Thyroid gland (tissue), 4 donors: ENCODE data around the gene CNDP2.

Experiments
- POLR2A ChIP-seq, 2 donors: fragments of 450-650 bp; IDR thresholded peaks; one replicate each; pipeline ENCODE4 v1.6.1; 2017; ENCODE audit warnings: antibody characterized with exemption in 2 of 2, mild to moderate bottlenecking in 2 of 2, moderate library complexity in 1 of 2
- TF ChIP-seq, protein P1 (sequence below), 6 experiments: fragments of 200-600 bp in 3 of 6; fragments of 450-650 bp in 3 of 6; sonication (generic) in 3 of 6; IDR thresholded peaks; one replicate each; pipeline ENCODE4 v1.5.1; 2016 to 2019; ENCODE audit warnings: antibody characterized with exemption in 6 of 6, mild to moderate bottlenecking in 2 of 6, inconsistent platforms in 1 of 6, moderate library complexity in 1 of 6

DNA sequence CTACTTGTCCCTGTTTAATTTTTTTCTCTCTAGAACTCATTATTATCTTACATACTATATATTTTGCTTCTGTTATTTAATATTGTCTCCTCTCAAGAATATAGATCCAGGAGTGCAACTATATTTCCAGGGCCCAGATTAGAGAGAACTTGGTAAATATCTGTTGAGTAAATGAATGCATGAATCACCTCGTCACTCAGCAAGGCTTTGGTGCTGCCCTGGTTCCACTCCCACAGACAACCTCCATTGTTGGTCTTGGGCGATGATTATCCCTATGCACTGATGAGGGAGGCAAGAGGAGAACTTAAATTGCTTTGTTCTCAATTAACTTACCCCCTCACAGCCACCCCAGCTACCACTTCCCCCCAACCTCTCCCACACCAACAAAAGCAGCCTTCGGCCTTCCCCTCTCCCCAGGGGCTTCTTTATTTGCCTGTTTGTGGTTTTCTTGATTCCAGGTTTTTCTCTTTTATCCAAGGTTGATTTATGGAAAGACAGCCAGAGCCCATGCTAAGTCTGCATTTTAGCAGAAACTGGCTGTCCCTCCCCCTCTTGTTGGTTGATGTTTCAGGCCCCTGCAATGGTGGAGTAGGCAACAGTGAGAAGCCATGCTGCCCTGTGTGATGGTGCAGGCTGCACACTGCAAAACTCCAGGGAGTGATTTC lies 22.1 kb upstream of the CNDP2 start:
- TF ChIP-seq, protein P1, sequence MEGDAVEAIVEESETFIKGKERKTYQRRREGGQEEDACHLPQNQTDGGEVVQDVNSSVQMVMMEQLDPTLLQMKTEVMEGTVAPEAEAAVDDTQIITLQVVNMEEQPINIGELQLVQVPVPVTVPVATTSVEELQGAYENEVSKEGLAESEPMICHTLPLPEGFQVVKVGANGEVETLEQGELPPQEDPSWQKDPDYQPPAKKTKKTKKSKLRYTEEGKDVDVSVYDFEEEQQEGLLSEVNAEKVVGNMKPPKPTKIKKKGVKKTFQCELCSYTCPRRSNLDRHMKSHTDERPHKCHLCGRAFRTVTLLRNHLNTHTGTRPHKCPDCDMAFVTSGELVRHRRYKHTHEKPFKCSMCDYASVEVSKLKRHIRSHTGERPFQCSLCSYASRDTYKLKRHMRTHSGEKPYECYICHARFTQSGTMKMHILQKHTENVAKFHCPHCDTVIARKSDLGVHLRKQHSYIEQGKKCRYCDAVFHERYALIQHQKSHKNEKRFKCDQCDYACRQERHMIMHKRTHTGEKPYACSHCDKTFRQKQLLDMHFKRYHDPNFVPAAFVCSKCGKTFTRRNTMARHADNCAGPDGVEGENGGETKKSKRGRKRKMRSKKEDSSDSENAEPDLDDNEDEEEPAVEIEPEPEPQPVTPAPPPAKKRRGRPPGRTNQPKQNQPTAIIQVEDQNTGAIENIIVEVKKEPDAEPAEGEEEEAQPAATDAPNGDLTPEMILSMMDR (IDR thresholded peaks at IDR 0.05) = no peak
- no peak for TF ChIP-seq POLR2A (IDR thresholded peaks at IDR 0.05)
